IMR-90 (cell line): ENCODE data around the gene CCDC180. TPM values are rescaled to one million over a fixed set of nuclear protein-coding genes. Genes with fewer than 3 reads are reported as not detected.

Experiments used
- microRNA-seq, 2 experiments: library from miRNA; stranded (forward) in 1 of 2; unstranded in 1 of 2; fragments of 10-50 nt in 1 of 2; fragments of <30 nt in 1 of 2; gene quantifications in 1 of 2; microRNA quantifications in 1 of 2; one replicate each; pipeline versions ENCODE3 to v1.1.0; 2013 to 2020; ENCODE audit not compliant: insufficient read depth in 1 of 2, insufficient read length in 1 of 2, unreplicated experiment in 1 of 2
- polyA plus RNA-seq, 3 experiments: library from polyadenylated mRNA; depleted of rRNA; stranded (reverse); fragments of >200 nt; gene quantifications; 2 replicates each; pipeline ENCODE4 v1.2.3, GENCODE V29; 2012; ENCODE audit warnings: low replicate concordance in 1 of 3
- small RNA-seq, 5 experiments: library from RNA; depleted of rRNA; stranded (forward); fragments of <200 nt; gene quantifications; one replicate each; pipeline ENCODE3, GENCODE V24; 2012
- total RNA-seq: library from RNA; depleted of rRNA; stranded (reverse); fragments of >200 nt; gene quantifications from 2 replicates; pipeline ENCODE4 v1.2.3, GENCODE V29; 2012; rRNA removed

CCDC180 gene
- total and polyA plus RNA-seq, 2 of the 4 experiments (the other 2 are of a cell fraction), result 0.24 to 0.90 TPM

Small RNA genes within 50 kb of the gene (microRNA-seq; reads per million reads assigned to microRNA genes)
- gene AL512590.2 (ENCODE audit: insufficient read depth, insufficient read length), result not detected
- not detected for gene CCDC180 (ENCODE audit: insufficient read depth, insufficient read length)

Small RNA genes within 50 kb of the gene (small RNA-seq; reads per million reads assigned to genes)
- gene AL512590.2, result 0 reads per million in 5 experiments
- gene CCDC180, result 0 to 0.16 (median 0) reads per million in 5 experiments

Other genes starting within 250 kb of the CCDC180 start
- gene TDRD7, start 104.4 kb downstream of the CCDC180 start, total RNA-seq, result 8.1 and 9.7 TPM in 2 replicates
- 3.9 and 4.4 TPM in 2 replicates for gene TDRD7, start 104.4 kb downstream of the CCDC180 start, polyA plus RNA-seq (2012; rRNA removed)
- 0.18 and 0.28 TPM in 2 replicates for gene TMOD1, start 194.0 kb downstream of the CCDC180 start, total RNA-seq
- 0.19 and 0.38 TPM in 2 replicates for gene TMOD1, start 194.0 kb downstream of the CCDC180 start, polyA plus RNA-seq (2012; rRNA removed)